Stimulated activated CD4-positive, alpha-beta T cell treated with anti-CD3 and anti-CD28 coated beads, Interleukin-2, amount 100 ng/mL, for 4 hours (primary cell): ENCODE results near the gene RSAD1.

Experiments
- DNase-seq: peaks from one replicate; pipeline ENCODE4 v3.0.0-alpha.2; 2020; ENCODE audit warnings: low read depth

RSAD1 gene

GRCh38 chr17:50495217-50495823 lies 16.7 kb downstream of the RSAD1 start:
- DNase-seq = no peak

- DNase-seq = no peak
Observed at GRCh38 chr17:50495918-50496317, 17.3 kb downstream of the RSAD1 start.

- no peak for DNase-seq
Observed at GRCh38 chr17:50498021-50498874, 19.6 kb downstream of the RSAD1 start.

GRCh38 chr17:50499270-50499669 lies 20.6 kb downstream of the RSAD1 start:
- DNase-seq = no peak

- no peak for DNase-seq
Observed at GRCh38 chr17:50499721-50500120, 21.1 kb downstream of the RSAD1 start.

- no peak for DNase-seq
Observed at GRCh38 chr17:50501054-50501453, 22.4 kb downstream of the RSAD1 start.

GRCh38 chr17:50502301-50502990 lies 23.8 kb downstream of the RSAD1 start:
- DNase-seq = no peak

- no peak for DNase-seq
Observed at GRCh38 chr17:50505591-50506130, 27.0 kb downstream of the RSAD1 start.

- no peak for DNase-seq
Observed at GRCh38 chr17:50506298-50506697, 27.6 kb downstream of the RSAD1 start.

- DNase-seq = peak; percentile 60
Observed at GRCh38 chr17:50507871-50508572, 29.4 kb downstream of the RSAD1 start, which contains the start of gene MYCBPAP. MYCBPAP (plus strand) TSS chr17:50508439; CDS start chr17:50508675, 236 bp downstream.

- no peak for DNase-seq
Observed at GRCh38 chr17:50508573-50509460, 30.2 kb downstream of the RSAD1 start.

GRCh38 chr17:50511058-50511457 lies 32.4 kb downstream of the RSAD1 start:
- no peak for DNase-seq

GRCh38 chr17:50513495-50513894 lies 34.8 kb downstream of the RSAD1 start:
- no peak for DNase-seq

GRCh38 chr17:50514388-50514787 lies 35.7 kb downstream of the RSAD1 start:
- no peak for DNase-seq

- DNase-seq = no peak
Observed at GRCh38 chr17:50514936-50515702, 36.5 kb downstream of the RSAD1 start.

- DNase-seq = no peak
Observed at GRCh38 chr17:50517011-50517410, 38.4 kb downstream of the RSAD1 start.

- DNase-seq = no peak
Observed at GRCh38 chr17:50517504-50518383, 39.1 kb downstream of the RSAD1 start.

GRCh38 chr17:50518384-50519023 lies 39.8 kb downstream of the RSAD1 start:
- DNase-seq = no peak
